NCI-H446 (cell line): Measurements from ENCODE around the gene NCBP3.
"Not testable (repeated sequence)": the region's sequence is repeated elsewhere in the genome, so short reads cannot be mapped to it uniquely, and the experiment has no call there.

Experiments
- DNase-seq, 2 experiments: peaks; one replicate each; lab custom pipeline; 2025; lab: John Stamatoyannopoulos, UW

The NCBP3 gene

GRCh38 chr17:3788200-3788599 is 57.8 kb downstream of the NCBP3 start:
- DNase-seq: no peak

GRCh38 chr17:3785323-3785722 is 60.7 kb downstream of the NCBP3 start:
- not testable (repeated sequence) for DNase-seq

GRCh38 chr17:3782751-3783150 is 63.3 kb downstream of the NCBP3 start:
- no peak for DNase-seq

GRCh38 chr17:3780986-3781385 is 65.1 kb downstream of the NCBP3 start:
- DNase-seq: no peak

GRCh38 chr17:3777366-3778120 is 68.5 kb downstream of the NCBP3 start:
- no peak for DNase-seq

- DNase-seq: no peak
Measured at GRCh38 chr17:3773966-3774365, 72.1 kb downstream of the NCBP3 start.

GRCh38 chr17:3773511-3773910 is 72.5 kb downstream of the NCBP3 start:
- DNase-seq: no peak

GRCh38 chr17:3772764-3773163 is 73.3 kb downstream of the NCBP3 start:
- DNase-seq: no peak

GRCh38 chr17:3771140-3771539 is 74.9 kb downstream of the NCBP3 start:
- no peak for DNase-seq

GRCh38 chr17:3770466-3770865 is 75.6 kb downstream of the NCBP3 start:
- no peak for DNase-seq

GRCh38 chr17:3768769-3769168 is 77.3 kb downstream of the NCBP3 start:
- DNase-seq: no peak

- DNase-seq: no peak
Measured at GRCh38 chr17:3768341-3768740, 77.7 kb downstream of the NCBP3 start.

- DNase-seq: no peak
Measured at GRCh38 chr17:3766779-3767178, 79.3 kb downstream of the NCBP3 start.

- DNase-seq: no peak
Measured at GRCh38 chr17:3765981-3766380, 80.1 kb downstream of the NCBP3 start.

GRCh38 chr17:3763777-3764170 is 82.3 kb downstream of the NCBP3 start:
- DNase-seq: no peak

- no peak for DNase-seq
Measured at GRCh38 chr17:3762922-3763776, 82.9 kb downstream of the NCBP3 start.

GRCh38 chr17:3761918-3762380 is 84.1 kb downstream of the NCBP3 start:
- no peak for DNase-seq

- no peak for DNase-seq
Measured at GRCh38 chr17:3761036-3761917, 84.8 kb downstream of the NCBP3 start.

GRCh38 chr17:3759597-3760216 is 86.3 kb downstream of the NCBP3 start:
- DNase-seq: no peak

- DNase-seq: no peak
Measured at GRCh38 chr17:3755335-3756030, 90.6 kb downstream of the NCBP3 start.
